Ectodermal cell (in vitro differentiated cells): ENCODE measurements around the gene LRP11.

Experiments
- H3K27ac ChIP-seq: 2 replicates; pipeline ENCODE4 v1.7.0; 2013; ENCODE audit warnings: mild to moderate bottlenecking, low read depth, low read length; ENCODE audit not compliant: insufficient read depth, poor library complexity, severe bottlenecking
- H3K27me3 ChIP-seq: 2 replicates; pipeline ENCODE4 v1.7.0; 2013; ENCODE audit warnings: mild to moderate bottlenecking, low read length; ENCODE audit not compliant: insufficient read depth, control insufficient read depth, poor library complexity, severe bottlenecking
- H3K36me3 ChIP-seq: one replicate; pipeline ENCODE4 v1.7.0; 2013; ENCODE audit warnings: low read length; ENCODE audit not compliant: control insufficient read depth, insufficient read depth
- H3K4me1 ChIP-seq: one replicate; pipeline ENCODE4 v1.7.0; 2013; ENCODE audit warnings: low read length; ENCODE audit not compliant: control insufficient read depth, insufficient read depth
- H3K4me3 ChIP-seq: 2 replicates; pipeline ENCODE4 v1.7.0; 2013; ENCODE audit warnings: low read depth, low read length, control low read depth; ENCODE audit not compliant: insufficient read depth
- H3K9me3 ChIP-seq: 2 replicates; pipeline ENCODE4 v1.7.0; 2013; ENCODE audit warnings: mild to moderate bottlenecking, low read length, moderate library complexity; ENCODE audit not compliant: control insufficient read depth
- WGBS, 2 experiments: methylation state at CpG; one replicate each; pipeline ENCODE4 v1.1.7; 2013; ENCODE audit warnings: missing lambda C conversion rate in 2 of 2; 5-methylcytosine and 5-hydroxymethylcytosine counted together

LRP11 gene

GRCh38 chr6:149834513-149835481 lies 29.4 kb downstream of the LRP11 start:
- H3K9me3 ChIP-seq, result no peaks in the 10 kb centered on the region
- no peaks in the 10 kb centered on the region for H3K27me3 ChIP-seq
- no peaks in the 10 kb centered on the region for H3K36me3 ChIP-seq
- no peak overlapping the region for H3K4me3 ChIP-seq
- no peak overlapping the region for H3K27ac ChIP-seq
- WGBS, 2 experiments, result 56 to 59% methylated on average over 5 of the region's 5 CpGs
- no peaks in the 10 kb centered on the region for H3K4me1 ChIP-seq

GRCh38 chr6:149833651-149834050 lies 30.5 kb downstream of the LRP11 start:
- WGBS, 2 experiments, result 82 to 91% methylated on average over 3 of the region's 3 CpGs
- H3K27ac ChIP-seq, result no peak overlapping the region
- H3K27me3 ChIP-seq, result no peaks in the 10 kb centered on the region
- no peaks in the 10 kb centered on the region for H3K4me1 ChIP-seq
- no peaks in the 10 kb centered on the region for H3K9me3 ChIP-seq
- H3K36me3 ChIP-seq, result no peaks in the 10 kb centered on the region
- H3K4me3 ChIP-seq, result no peak overlapping the region

GRCh38 chr6:149831308-149831820 lies 32.8 kb downstream of the LRP11 start:
- no peak overlapping the region for H3K4me3 ChIP-seq
- no peaks in the 10 kb centered on the region for H3K4me1 ChIP-seq
- WGBS, 2 experiments, result 84 to 87% methylated on average over 6 of the region's 6 CpGs
- no peaks in the 10 kb centered on the region for H3K9me3 ChIP-seq
- no peaks in the 10 kb centered on the region for H3K27me3 ChIP-seq
- no peaks in the 10 kb centered on the region for H3K36me3 ChIP-seq
- no peak overlapping the region for H3K27ac ChIP-seq

GRCh38 chr6:149830731-149831307 lies 33.3 kb downstream of the LRP11 start:
- Histone ChIP-seq H3K36me3 (no peaks in the 10 kb centered on the region), H3K27me3 (no peaks in the 10 kb centered on the region), H3K9me3 (no peaks in the 10 kb centered on the region), H3K4me3 (no peak overlapping the region), H3K27ac (no peak overlapping the region), H3K4me1 (no peaks in the 10 kb centered on the region)
- WGBS, 2 experiments, result 96 to 97% methylated on average over 7 of the region's 7 CpGs

GRCh38 chr6:149825292-149825691 lies 38.9 kb downstream of the LRP11 start:
- Histone ChIP-seq H3K4me1 (no peaks in the 10 kb centered on the region), H3K9me3 (no peaks in the 10 kb centered on the region), H3K36me3 (no peaks in the 10 kb centered on the region), H3K27me3 (no peaks in the 10 kb centered on the region), H3K4me3 (no peak overlapping the region), H3K27ac (no peak overlapping the region)
- WGBS, 2 experiments, result 92 to 98% methylated on average over 4 of the region's 4 CpGs

- Histone ChIP-seq H3K4me1 (no peaks in the 10 kb centered on the region), H3K27ac (no peak overlapping the region), H3K9me3 (no peaks in the 10 kb centered on the region), H3K4me3 (no peak overlapping the region), H3K36me3 (no peaks in the 10 kb centered on the region), H3K27me3 (no peaks in the 10 kb centered on the region)
- WGBS, 2 experiments, result 85 to 86% methylated on average over 4 of the region's 4 CpGs
Measured at GRCh38 chr6:149823013-149823412, 41.1 kb downstream of the LRP11 start.

GRCh38 chr6:149821492-149821891 lies 42.7 kb downstream of the LRP11 start:
- Histone ChIP-seq H3K4me3 (no peak overlapping the region), H3K27me3 (no peaks in the 10 kb centered on the region), H3K27ac (no peak overlapping the region), H3K9me3 (no peaks in the 10 kb centered on the region), H3K4me1 (no peaks in the 10 kb centered on the region), H3K36me3 (no peaks in the 10 kb centered on the region)
- WGBS, 2 experiments, result 93 to 97% methylated on average over 1 of the region's 1 CpG

- 95 to 98% methylated on average over 5 to 7 of the region's 7 CpGs for WGBS, 2 experiments
- no peaks in the 10 kb centered on the region for H3K9me3 ChIP-seq
- H3K27ac ChIP-seq, result no peak overlapping the region
- no peaks in the 10 kb centered on the region for H3K4me1 ChIP-seq
- H3K27me3 ChIP-seq, result no peaks in the 10 kb centered on the region
- H3K36me3 ChIP-seq, result no peaks in the 10 kb centered on the region
- H3K4me3 ChIP-seq, result no peak overlapping the region
Measured at GRCh38 chr6:149820506-149820905, 43.7 kb downstream of the LRP11 start.

- 90 to 92% methylated on average over 4 of the region's 4 CpGs for WGBS, 2 experiments
Measured at GRCh38 chr6:149815788-149816187, 48.4 kb downstream of the LRP11 start.

GRCh38 chr6:149813351-149813750 lies 50.8 kb downstream of the LRP11 start:
- no peaks in the 10 kb centered on the region for H3K36me3 ChIP-seq
- H3K27me3 ChIP-seq, result no peaks in the 10 kb centered on the region
- 96 to 97% methylated on average over 3 of the region's 3 CpGs for WGBS, 2 experiments
- H3K9me3 ChIP-seq, result no peaks in the 10 kb centered on the region
- H3K27ac ChIP-seq, result no peak overlapping the region
- H3K4me3 ChIP-seq, result no peak overlapping the region
- H3K4me1 ChIP-seq, result no peaks in the 10 kb centered on the region

More at GRCh38 chr6:149815788-149816187, 48.4 kb downstream of the LRP11 start:
- no peaks in the 10 kb centered on the region for H3K4me1 ChIP-seq
- no peaks in the 10 kb centered on the region for H3K36me3 ChIP-seq
- H3K27ac ChIP-seq, result no peak overlapping the region
- no peak overlapping the region for H3K4me3 ChIP-seq
- H3K9me3 ChIP-seq, result no peaks in the 10 kb centered on the region
- no peaks in the 10 kb centered on the region for H3K27me3 ChIP-seq
